ENCODE measurements around the gene TRPM3. TPM values are rescaled to one million over a fixed set of nuclear protein-coding genes. Genes with fewer than 3 reads are reported as not detected.

TRPM3 gene
- total and polyA plus RNA-seq, 2 of the 8 experiments (the other 6 are each of a cell fraction or from before 2014, with no cell fraction given): 2.4 to 10.9 TPM

DNA sequence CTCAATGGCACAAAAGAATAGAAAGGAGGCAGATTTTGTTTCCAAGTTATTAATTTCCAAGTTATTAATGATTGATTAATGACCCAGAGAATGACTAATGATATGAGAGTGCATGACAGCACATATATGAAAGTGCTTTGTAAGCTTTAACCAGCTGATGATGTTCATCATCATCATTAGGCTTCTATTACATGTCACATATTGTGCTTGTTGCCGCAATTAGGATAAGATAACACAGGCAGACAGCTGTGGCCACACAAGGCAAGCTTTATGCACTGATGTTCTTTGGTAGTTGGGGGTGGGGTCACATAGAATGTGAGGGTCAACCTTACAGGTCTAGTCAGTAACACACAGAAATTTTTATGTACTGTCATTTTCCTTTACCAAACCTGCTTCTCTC lies 219.7 kb downstream of the TRPM3 start:
- Histone ChIP-seq H3K36me3 (ENCODE audit: control insufficient read depth in 2 of 4, insufficient read depth in 4 of 4, low read length in 3 of 4) (no peaks in the 10 kb centered on the region), H2BK20ac (ENCODE audit: low read length) (no peak overlapping the region), H3K79me1 (ENCODE audit: low read depth, low read length) (no peaks in the 10 kb centered on the region), H4K5ac (ENCODE audit: insufficient read length, low read depth, low read length) (no peak overlapping the region), H4K20me1 (replicated peaks in 1 of 2; ENCODE audit: control insufficient read depth in 1 of 2, insufficient read depth in 2 of 2, low read length in 2 of 2) (no peaks in the 10 kb centered on the region), H3K4me1 (replicated peaks in 1 of 4; ENCODE audit: control insufficient read depth in 3 of 4, insufficient read depth in 4 of 4, low read length in 3 of 4) (peaks cover 0 to 9% (median 2%) of the 10 kb centered on the region in 4 experiments; a peak in 1 of 7 replicates), H3K23ac (ENCODE audit: insufficient read length) (no peak overlapping the region), H3K14ac (ENCODE audit: insufficient read length) (no peak overlapping the region), H3K18ac (ENCODE audit: extremely low read depth, low read length) (no peak overlapping the region), H3K4me2 (ENCODE audit: insufficient read depth in 1 of 2, low read depth in 2 of 2, low read length in 2 of 2) (no peak overlapping the region), H3K4me3 (ENCODE audit: extremely low read depth in 1 of 4, insufficient read depth in 2 of 4, low read depth in 3 of 4, low read length in 4 of 4) (no peak overlapping the region), H3K56ac (replicated peaks; ENCODE audit: insufficient read length, low read depth, low read length) (no peak overlapping the region), H2AK5ac (ENCODE audit: low read depth, low read length) (no peak overlapping the region), H3K4ac (replicated peaks; ENCODE audit: insufficient read length, low read depth, low read length) (no peak overlapping the region), H2BK15ac (ENCODE audit: low read length) (no peak overlapping the region), H2BK12ac (ENCODE audit: low read depth, low read length) (no peak overlapping the region), H3K79me2 (ENCODE audit: control insufficient read depth in 1 of 2, insufficient read depth in 2 of 2, low read length in 2 of 2) (no peaks in the 10 kb centered on the region), H2AFZ (ENCODE audit: low read length) (no peak overlapping the region), H2BK5ac (ENCODE audit: low read depth, low read length) (no peak overlapping the region), H3K9me3 (ENCODE audit: insufficient read depth in 2 of 2, low read depth in 1 of 2, low read length in 1 of 2) (no peaks in the 10 kb centered on the region), H3K27ac (ENCODE audit: low read depth, low read length) (no peak overlapping the region), H3K23me2 (ENCODE audit: low read depth, low read length) (no peaks in the 10 kb centered on the region), H4K91ac (replicated peaks; ENCODE audit: insufficient read length, low read length) (no peak overlapping the region), H4K8ac (ENCODE audit: extremely low read depth, insufficient read depth, low read length) (no peak overlapping the region), H3K9ac (replicated peaks in 1 of 4; ENCODE audit: extremely low read depth in 1 of 4, low read depth in 3 of 4, low read length in 3 of 4) (no peak overlapping the region), H3K27me3 (replicated peaks in 1 of 4; ENCODE audit: control insufficient read depth in 3 of 4, extremely low read depth in 1 of 4, insufficient read depth in 3 of 4, low read length in 3 of 4) (no peaks in the 10 kb centered on the region), H2BK120ac (replicated peaks; ENCODE audit: low read depth, low read length) (no peak overlapping the region)
- TF ChIP-seq, protein P1, sequence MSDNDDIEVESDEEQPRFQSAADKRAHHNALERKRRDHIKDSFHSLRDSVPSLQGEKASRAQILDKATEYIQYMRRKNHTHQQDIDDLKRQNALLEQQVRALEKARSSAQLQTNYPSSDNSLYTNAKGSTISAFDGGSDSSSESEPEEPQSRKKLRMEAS (IDR thresholded peaks at IDR 0.05): no peak
- POLR2A ChIA-PET (ENCODE audit: partially characterized antibody): no interaction called here
- FAIRE-seq (no peak), DNase-seq (ENCODE audit: low read depth in 1 of 2, low spot score in 2 of 2) (no peak)
- WGBS, 2 experiments (ENCODE audit: extremely low coverage in 1 of 2, insufficient coverage in 1 of 2, insufficient read length in 1 of 2, insufficient replicate concordance in 2 of 2, low coverage in 1 of 2, low lambda C conversion rate in 2 of 2, missing lambda C conversion rate in 1 of 2): 93% methylated on average over 1 of the region's 1 CpG; no CpG with 5 or more reads in 1 of the 2 experiments
- CTCF ChIA-PET (ENCODE audit: partially characterized antibody): no interaction called here

Measured in H1 (cell line).